ENCODE results near the gene SLC51B. TPM values are rescaled to one million over a fixed set of nuclear protein-coding genes. Genes with fewer than 3 reads are reported as not detected.

Gene SLC51B
- polyA plus RNA-seq, 1 donor from 2014 or later: not detected

- H3K36me3 ChIP-seq (ENCODE audit: insufficient read depth, low read length): peaks cover 4% of the 10 kb centered on the region
Measured at GRCh38 chr15:65020419-65020818, 24.8 kb upstream of the SLC51B start.

GRCh38 chr15:65021488-65021887, 23.7 kb upstream of the SLC51B start:
- Histone ChIP-seq H3K9ac (ENCODE audit: low read length) (no peak overlapping the region), H3K4me3 (ENCODE audit: low read length) (no peak overlapping the region), H4K20me1 (ENCODE audit: insufficient read depth) (no peaks in the 10 kb centered on the region), H3K36me3 (ENCODE audit: insufficient read depth, low read length) (no peaks in the 10 kb centered on the region), H3K79me2 (replicated peaks; ENCODE audit: insufficient read depth, low read length) (no peaks in the 10 kb centered on the region), H3K27ac (ENCODE audit: low read length) (no peak overlapping the region), H3K4me2 (ENCODE audit: low read length) (no peak overlapping the region), H3K9me3 (ENCODE audit: low read length) (no peaks in the 10 kb centered on the region), H2AFZ (ENCODE audit: low read depth, low read length) (no peak overlapping the region), H3K9me2 (ENCODE audit: insufficient read depth, low read length) (no peaks in the 10 kb centered on the region), H3K27me3 (ENCODE audit: insufficient read depth, low read depth, low read length) (no peaks in the 10 kb centered on the region), H3F3A (ENCODE audit: insufficient read depth, low read length, poor library complexity, severe bottlenecking) (no peaks in the 10 kb centered on the region)
- no peak for TF ChIP-seq EP300 (conservative IDR thresholded peaks at IDR 0.05; ENCODE audit: poor library complexity, severe bottlenecking)
- no peak for TF ChIP-seq SMC3 (conservative IDR thresholded peaks at IDR 0.05; ENCODE audit: poor library complexity)
- TF ChIP-seq CTCF (IDR thresholded peaks at IDR 0.05; ENCODE audit: poor library complexity, severe bottlenecking): no peak
- no peak for TF ChIP-seq EZH2 (IDR thresholded peaks at IDR 0.05; ENCODE audit: borderline replicate concordance, insufficient read depth, low read length, poor library complexity, severe bottlenecking)
- TF ChIP-seq TAF1 (IDR thresholded peaks at IDR 0.05; ENCODE audit: low read depth): no peak
- no peak for TF ChIP-seq REST (IDR thresholded peaks at IDR 0.05; ENCODE audit: borderline replicate concordance)

More at GRCh38 chr15:65020419-65020818, 24.8 kb upstream of the SLC51B start:
- H3K4me2 ChIP-seq (ENCODE audit: low read length): no peak overlapping the region
- H3K27ac ChIP-seq (ENCODE audit: low read length): no peak overlapping the region
- H3F3A ChIP-seq (ENCODE audit: insufficient read depth, low read length, poor library complexity, severe bottlenecking): no peaks in the 10 kb centered on the region
- no peaks in the 10 kb centered on the region for H4K20me1 ChIP-seq (ENCODE audit: insufficient read depth)
- no peaks in the 10 kb centered on the region for H3K27me3 ChIP-seq (ENCODE audit: insufficient read depth, low read depth, low read length)
- H2AFZ ChIP-seq (ENCODE audit: low read depth, low read length): no peak overlapping the region
- no peak overlapping the region for H3K9ac ChIP-seq (ENCODE audit: low read length)
- no peaks in the 10 kb centered on the region for H3K79me2 ChIP-seq (replicated peaks; ENCODE audit: insufficient read depth, low read length)
- H3K9me3 ChIP-seq (ENCODE audit: low read length): no peaks in the 10 kb centered on the region
- TF ChIP-seq EZH2 (IDR thresholded peaks at IDR 0.05; ENCODE audit: borderline replicate concordance, insufficient read depth, low read length, poor library complexity, severe bottlenecking) (no peak), TAF1 (IDR thresholded peaks at IDR 0.05; ENCODE audit: low read depth) (no peak), MXI1 (conservative IDR thresholded peaks at IDR 0.05; ENCODE audit: poor library complexity, severe bottlenecking) (no peak)
- H3K9me2 ChIP-seq (ENCODE audit: insufficient read depth, low read length): no peaks in the 10 kb centered on the region
- H3K4me3 ChIP-seq (ENCODE audit: low read length): no peak overlapping the region

- Histone ChIP-seq H4K20me1 (ENCODE audit: insufficient read depth) (no peaks in the 10 kb centered on the region), H3K79me2 (replicated peaks; ENCODE audit: insufficient read depth, low read length) (peaks cover 3% of the 10 kb centered on the region)
Measured at GRCh38 chr15:65026756-65027155, 18.4 kb upstream of the SLC51B start.

More at GRCh38 chr15:65026756-65027155, 18.4 kb upstream of the SLC51B start:
- Histone ChIP-seq H3F3A (ENCODE audit: insufficient read depth, low read length, poor library complexity, severe bottlenecking) (no peaks in the 10 kb centered on the region), H3K9me3 (ENCODE audit: low read length) (no peaks in the 10 kb centered on the region), H3K9me2 (ENCODE audit: insufficient read depth, low read length) (no peaks in the 10 kb centered on the region), H3K9ac (ENCODE audit: low read length) (no peak overlapping the region), H3K4me2 (ENCODE audit: low read length) (no peak overlapping the region), H3K36me3 (ENCODE audit: insufficient read depth, low read length) (no peaks in the 10 kb centered on the region), H2AFZ (ENCODE audit: low read depth, low read length) (no peak overlapping the region), H3K4me3 (ENCODE audit: low read length) (no peak overlapping the region), H3K27ac (ENCODE audit: low read length) (no peak overlapping the region), H3K27me3 (ENCODE audit: insufficient read depth, low read depth, low read length) (no peaks in the 10 kb centered on the region)
- TF ChIP-seq POLR2AphosphoS5 (IDR thresholded peaks at IDR 0.05): no peak
- no peak for TF ChIP-seq EZH2 (IDR thresholded peaks at IDR 0.05; ENCODE audit: borderline replicate concordance, insufficient read depth, low read length, poor library complexity, severe bottlenecking)
- TF ChIP-seq MXI1 (conservative IDR thresholded peaks at IDR 0.05; ENCODE audit: poor library complexity, severe bottlenecking): no peak
- TF ChIP-seq SMC3 (conservative IDR thresholded peaks at IDR 0.05; ENCODE audit: poor library complexity): no peak
- no peak for TF ChIP-seq TAF1 (IDR thresholded peaks at IDR 0.05; ENCODE audit: low read depth)
- TF ChIP-seq EP300 (conservative IDR thresholded peaks at IDR 0.05; ENCODE audit: poor library complexity, severe bottlenecking): no peak
- no peak for TF ChIP-seq RAD21 (conservative IDR thresholded peaks at IDR 0.05)
- TF ChIP-seq REST (IDR thresholded peaks at IDR 0.05; ENCODE audit: borderline replicate concordance): no peak

Data from neural cell (in vitro differentiated cells).